Glutamatergic neuron (in vitro differentiated cells): ENCODE measurements around the gene NPHP4. TPM values are rescaled to one million over a fixed set of nuclear protein-coding genes. Genes with fewer than 3 reads are reported as not detected.

Source experiments
- DNase-seq: peaks from one replicate; pipeline ENCODE4 v3.0.0; 2022
- H3K27ac Mint-ChIP-seq: one replicate; pipeline ENCODE4 v1.8.0; 2020; ENCODE audit warnings: mild to moderate bottlenecking, mixed read lengths, inconsistent platforms; ENCODE audit not compliant: unreplicated experiment
- H3K27me3 Mint-ChIP-seq: one replicate; pipeline ENCODE4 v1.8.0; 2020; ENCODE audit warnings: mild to moderate bottlenecking, moderate library complexity, mixed read lengths, inconsistent platforms; ENCODE audit not compliant: unreplicated experiment
- H3K36me3 Mint-ChIP-seq: one replicate; pipeline ENCODE4 v1.8.0; 2020; ENCODE audit warnings: mild to moderate bottlenecking, mixed read lengths, inconsistent platforms; ENCODE audit not compliant: unreplicated experiment
- H3K4me1 Mint-ChIP-seq: one replicate; pipeline ENCODE4 v1.8.0; 2020; ENCODE audit warnings: mild to moderate bottlenecking, low read depth, mixed read lengths, inconsistent platforms; ENCODE audit not compliant: unreplicated experiment
- H3K4me3 Mint-ChIP-seq: one replicate; pipeline ENCODE4 v1.8.0; 2020; ENCODE audit warnings: mild to moderate bottlenecking, mixed read lengths, inconsistent platforms; ENCODE audit not compliant: unreplicated experiment
- H3K9me3 Mint-ChIP-seq: one replicate; pipeline ENCODE4 v1.8.0; 2020; ENCODE audit warnings: mild to moderate bottlenecking, moderate library complexity, mixed read lengths, inconsistent platforms; ENCODE audit not compliant: unreplicated experiment
- total RNA-seq: library from RNA; stranded (reverse); fragmentation: NEBNext Ultra II Directional; extraction: Animal tissue kit (Norgen Biotek cat#: 25700); gene quantifications from one replicate; pipeline ENCODE4 v1.2.1, GENCODE V29; 2021; ENCODE audit not compliant: unreplicated experiment
- TF ChIP-seq, protein P1 (sequence below): fragments of 200-600 bp; sonication (generic); IDR thresholded peaks from one replicate; pipeline ENCODE4 v1.5.0; 2021; ENCODE audit not compliant: partially characterized antibody, unreplicated experiment

Gene NPHP4
- total RNA-seq, 1 donor from 2014 or later = 28.4 TPM

DNA sequence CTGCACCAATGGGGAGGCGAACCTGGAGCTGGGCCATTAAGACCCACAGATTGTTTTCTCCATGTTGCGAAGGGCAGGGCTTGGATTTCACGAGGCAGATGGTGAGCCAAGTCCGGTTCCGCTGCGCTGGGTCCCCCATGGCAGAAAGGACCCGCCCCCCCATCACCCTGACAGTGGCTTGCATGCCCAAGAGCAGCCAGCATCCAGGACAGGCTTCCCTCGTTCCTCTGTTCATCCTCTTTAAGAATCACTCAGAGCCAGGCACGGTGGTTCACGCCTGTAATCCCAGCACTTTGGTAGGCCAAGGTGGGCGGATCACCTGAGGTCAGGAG, 15.8 kb upstream of the NPHP4 start:
- TF ChIP-seq, protein P1, sequence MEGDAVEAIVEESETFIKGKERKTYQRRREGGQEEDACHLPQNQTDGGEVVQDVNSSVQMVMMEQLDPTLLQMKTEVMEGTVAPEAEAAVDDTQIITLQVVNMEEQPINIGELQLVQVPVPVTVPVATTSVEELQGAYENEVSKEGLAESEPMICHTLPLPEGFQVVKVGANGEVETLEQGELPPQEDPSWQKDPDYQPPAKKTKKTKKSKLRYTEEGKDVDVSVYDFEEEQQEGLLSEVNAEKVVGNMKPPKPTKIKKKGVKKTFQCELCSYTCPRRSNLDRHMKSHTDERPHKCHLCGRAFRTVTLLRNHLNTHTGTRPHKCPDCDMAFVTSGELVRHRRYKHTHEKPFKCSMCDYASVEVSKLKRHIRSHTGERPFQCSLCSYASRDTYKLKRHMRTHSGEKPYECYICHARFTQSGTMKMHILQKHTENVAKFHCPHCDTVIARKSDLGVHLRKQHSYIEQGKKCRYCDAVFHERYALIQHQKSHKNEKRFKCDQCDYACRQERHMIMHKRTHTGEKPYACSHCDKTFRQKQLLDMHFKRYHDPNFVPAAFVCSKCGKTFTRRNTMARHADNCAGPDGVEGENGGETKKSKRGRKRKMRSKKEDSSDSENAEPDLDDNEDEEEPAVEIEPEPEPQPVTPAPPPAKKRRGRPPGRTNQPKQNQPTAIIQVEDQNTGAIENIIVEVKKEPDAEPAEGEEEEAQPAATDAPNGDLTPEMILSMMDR = no peak
- DNase-seq = no peak
- H3K4me1 Mint-ChIP-seq = peaks cover 20% of the 10 kb centered on the region
- peaks cover 11% of the 10 kb centered on the region for H3K27me3 Mint-ChIP-seq
- H3K4me3 Mint-ChIP-seq = no peak overlapping the region
- H3K9me3 Mint-ChIP-seq = peaks cover 7% of the 10 kb centered on the region
- H3K27ac Mint-ChIP-seq = no peak overlapping the region
- no peaks in the 10 kb centered on the region for H3K36me3 Mint-ChIP-seq

DNA sequence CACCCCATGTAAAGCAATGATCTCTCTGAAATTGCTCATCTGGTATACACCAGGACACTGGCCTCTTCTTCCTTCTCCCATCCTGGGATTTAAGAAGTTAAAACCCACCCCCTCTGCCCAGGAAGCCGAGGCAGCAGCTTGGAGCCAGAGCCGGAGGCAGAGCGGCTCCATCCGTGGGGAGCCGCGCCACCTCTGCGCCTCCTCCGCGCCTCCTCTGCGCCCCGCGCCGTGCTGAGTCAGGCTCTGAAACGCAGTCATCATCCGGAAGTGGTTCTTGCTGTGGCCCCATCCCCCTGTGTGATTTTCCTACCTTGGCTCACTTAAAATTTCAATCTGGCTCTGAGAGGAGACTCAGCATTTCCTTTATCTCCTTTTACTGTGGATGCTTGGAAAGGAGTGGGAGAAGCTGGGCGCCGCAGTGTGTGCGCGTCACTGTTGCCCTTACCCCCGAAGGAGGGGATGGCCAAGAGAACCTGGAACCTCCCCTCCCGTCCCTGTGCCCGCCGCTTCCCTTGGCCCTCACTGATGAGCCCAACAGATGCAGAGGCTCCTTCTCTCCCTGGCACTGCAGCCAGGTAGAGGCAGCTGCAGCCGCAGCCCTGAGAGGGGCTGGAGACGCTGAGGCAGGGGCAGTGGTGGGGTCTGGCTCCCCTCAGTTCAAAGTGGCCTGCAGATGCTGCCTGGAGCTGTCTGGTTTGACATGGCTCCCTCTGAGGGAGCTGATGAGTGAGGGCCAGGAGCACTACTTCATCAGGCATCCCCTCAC, 15.3 kb upstream of the NPHP4 start:
- no peak for DNase-seq
- Mint-ChIP-seq H3K27ac (no peak overlapping the region), H3K4me1 (peaks cover 21% of the 10 kb centered on the region), H3K27me3 (peaks cover 12% of the 10 kb centered on the region), H3K9me3 (peaks cover 7% of the 10 kb centered on the region), H3K4me3 (no peak overlapping the region), H3K36me3 (no peaks in the 10 kb centered on the region)
- TF ChIP-seq, protein P1 = no peak

DNA sequence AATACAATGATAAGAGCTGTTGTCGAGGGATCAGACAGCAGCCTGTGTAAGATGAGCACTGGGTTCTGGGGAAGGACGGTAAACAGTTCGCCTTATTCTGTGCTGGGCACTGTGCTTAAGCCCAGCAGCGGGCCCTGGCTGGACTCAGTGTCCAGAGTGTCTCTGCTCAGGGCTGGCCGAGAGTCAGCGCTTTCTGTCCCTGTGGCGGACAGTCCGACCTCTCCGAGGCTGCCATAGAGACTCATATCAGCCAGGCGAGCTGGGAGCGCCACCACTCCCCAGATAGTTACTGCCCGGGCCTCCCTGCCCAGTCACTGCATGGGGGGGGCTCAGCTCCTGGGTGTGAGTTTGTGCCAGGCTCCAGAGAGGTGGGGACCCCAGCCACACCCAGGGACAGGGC, 14.7 kb upstream of the NPHP4 start:
- Mint-ChIP-seq H3K9me3 (peaks cover 7% of the 10 kb centered on the region), H3K4me1 (peaks cover 22% of the 10 kb centered on the region), H3K4me3 (no peak overlapping the region), H3K27me3 (peaks cover 12% of the 10 kb centered on the region), H3K27ac (no peak overlapping the region), H3K36me3 (no peaks in the 10 kb centered on the region)
- DNase-seq = no peak
- TF ChIP-seq, protein P1 = no peak

DNA sequence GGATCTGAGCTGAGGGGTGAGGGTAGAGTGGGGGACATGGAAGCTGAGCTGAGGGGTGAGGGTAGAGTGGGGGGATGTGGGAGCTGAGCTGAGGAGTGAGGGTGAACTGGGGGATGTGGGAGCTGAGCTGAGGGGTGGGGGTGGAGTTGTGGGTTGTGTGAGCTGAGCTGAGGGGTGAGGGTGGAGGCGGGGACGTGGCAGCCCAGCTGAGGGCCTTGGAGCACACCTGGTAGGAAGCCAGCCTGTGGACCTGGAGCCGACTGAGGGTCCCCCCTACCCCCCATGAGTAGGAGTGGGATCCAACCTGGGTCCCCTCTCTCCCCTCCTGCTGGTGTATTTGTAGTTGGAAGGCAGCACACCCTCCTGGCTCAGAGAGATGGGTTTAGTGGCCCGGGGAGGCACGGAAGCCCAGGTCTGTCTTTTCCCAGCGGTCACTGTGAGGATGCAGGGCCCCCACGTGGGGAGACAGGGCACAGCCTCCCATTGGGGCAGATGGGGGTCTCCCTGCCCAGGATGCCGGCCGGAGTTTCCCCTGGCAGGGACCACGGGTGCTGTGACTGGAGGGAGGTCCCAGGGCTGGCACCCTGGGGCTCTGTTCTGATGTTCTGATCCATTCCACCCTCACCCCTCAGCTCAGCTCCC, 13.2 kb upstream of the NPHP4 start:
- TF ChIP-seq, protein P1 = no peak
- no peak for DNase-seq
- no peak overlapping the region for H3K4me3 Mint-ChIP-seq
- no peaks in the 10 kb centered on the region for H3K36me3 Mint-ChIP-seq
- peaks cover 23% of the 10 kb centered on the region for H3K4me1 Mint-ChIP-seq
- no peak overlapping the region for H3K27ac Mint-ChIP-seq
- H3K9me3 Mint-ChIP-seq = peaks cover 5% of the 10 kb centered on the region
- peaks cover 11% of the 10 kb centered on the region for H3K27me3 Mint-ChIP-seq
